ENCODE measurements around the gene VPS8. TPM values are rescaled to one million over a fixed set of nuclear protein-coding genes. Genes with fewer than 3 reads are reported as not detected.

VPS8 gene
- total and polyA plus RNA-seq, 2 of the 8 experiments (the other 6 are each of a cell fraction or from before 2014, with no cell fraction given) = 13.0 to 41.0 TPM

DNA sequence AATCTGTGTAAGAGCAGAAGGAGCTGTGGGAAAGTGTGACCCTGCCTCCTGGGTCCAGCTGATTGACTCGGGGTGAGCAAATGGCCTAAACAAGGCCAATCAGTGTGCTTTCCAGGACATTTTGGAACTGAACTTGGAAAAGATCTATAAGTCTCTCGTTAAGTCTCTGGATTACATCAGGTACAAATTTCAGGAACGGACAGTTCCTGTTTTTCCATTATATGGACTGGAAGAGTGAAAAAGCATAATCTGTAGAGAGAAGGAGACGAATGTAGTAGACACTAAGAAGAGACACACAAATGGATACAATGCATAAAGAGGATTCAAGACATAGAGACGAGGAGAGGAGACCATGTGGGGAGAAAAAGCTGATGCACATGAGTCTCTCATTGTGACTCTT lies 173.6 kb downstream of the VPS8 start:
- Histone ChIP-seq H2BK12ac (ENCODE audit: low read depth, low read length) (no peak overlapping the region), H4K5ac (ENCODE audit: insufficient read length, low read depth, low read length) (no peak overlapping the region), H2BK5ac (ENCODE audit: low read depth, low read length) (no peak overlapping the region), H3K14ac (ENCODE audit: insufficient read length) (no peak overlapping the region), H2BK15ac (ENCODE audit: low read length) (no peak overlapping the region), H2AK5ac (ENCODE audit: low read depth, low read length) (no peak overlapping the region), H2BK20ac (ENCODE audit: low read length) (no peak overlapping the region), H3K4me2 (ENCODE audit: insufficient read depth in 1 of 2, low read depth in 2 of 2, low read length in 2 of 2) (no peak overlapping the region), H4K8ac (ENCODE audit: extremely low read depth, insufficient read depth, low read length) (no peak overlapping the region), H3K27ac (ENCODE audit: low read depth, low read length) (no peak overlapping the region), H4K91ac (replicated peaks; ENCODE audit: insufficient read length, low read length) (no peak overlapping the region), H3K23ac (ENCODE audit: insufficient read length) (no peak overlapping the region), H3K4me1 (replicated peaks in 1 of 4; ENCODE audit: control insufficient read depth in 3 of 4, insufficient read depth in 4 of 4, low read length in 3 of 4) (no peaks in the 10 kb centered on the region), H3K9ac (replicated peaks in 1 of 4; ENCODE audit: extremely low read depth in 1 of 4, low read depth in 3 of 4, low read length in 3 of 4) (no peak overlapping the region), H3K4me3 (ENCODE audit: extremely low read depth in 1 of 4, insufficient read depth in 2 of 4, low read depth in 3 of 4, low read length in 4 of 4) (no peak overlapping the region), H3K9me3 (ENCODE audit: insufficient read depth in 2 of 2, low read depth in 1 of 2, low read length in 1 of 2) (no peaks in the 10 kb centered on the region), H3K18ac (ENCODE audit: extremely low read depth, low read length) (no peak overlapping the region), H3K27me3 (replicated peaks in 1 of 4; ENCODE audit: control insufficient read depth in 3 of 4, extremely low read depth in 1 of 4, insufficient read depth in 3 of 4, low read length in 3 of 4) (no peaks in the 10 kb centered on the region), H3K36me3 (ENCODE audit: control insufficient read depth in 2 of 4, insufficient read depth in 4 of 4, low read length in 3 of 4) (no peaks in the 10 kb centered on the region), H3K56ac (replicated peaks; ENCODE audit: insufficient read length, low read depth, low read length) (no peak overlapping the region), H2BK120ac (replicated peaks; ENCODE audit: low read depth, low read length) (no peak overlapping the region), H3K23me2 (ENCODE audit: low read depth, low read length) (no peaks in the 10 kb centered on the region), H3K79me2 (ENCODE audit: control insufficient read depth in 1 of 2, insufficient read depth in 2 of 2, low read length in 2 of 2) (no peaks in the 10 kb centered on the region), H3K4ac (replicated peaks; ENCODE audit: insufficient read length, low read depth, low read length) (no peak overlapping the region), H2AFZ (ENCODE audit: low read length) (no peak overlapping the region), H4K20me1 (replicated peaks in 1 of 2; ENCODE audit: control insufficient read depth in 1 of 2, insufficient read depth in 2 of 2, low read length in 2 of 2) (no peaks in the 10 kb centered on the region), H3K79me1 (ENCODE audit: low read depth, low read length) (no peaks in the 10 kb centered on the region)
- FAIRE-seq = no peak
- no peak for DNase-seq (ENCODE audit: low read depth in 1 of 2, low spot score in 2 of 2)
- WGBS, 2 experiments (ENCODE audit: extremely low coverage in 1 of 2, insufficient coverage in 1 of 2, insufficient read length in 1 of 2, insufficient replicate concordance in 2 of 2, low coverage in 1 of 2, low lambda C conversion rate in 2 of 2, missing lambda C conversion rate in 1 of 2) = 80% methylated on average over 5 of the region's 5 CpGs; no CpG with 5 or more reads in 1 of the 2 experiments
- POLR2A ChIA-PET (ENCODE audit: partially characterized antibody) = no interaction called here
- CTCF ChIA-PET (ENCODE audit: partially characterized antibody) = interaction anchor here (0.8 kb wide), 1 partner anchor 8 kb away, joined by 5 read pairs; no protein-coding TSS in a partner anchor
- no peak for TF ChIP-seq BCL11A (IDR thresholded peaks at IDR 0.05; ENCODE audit: low read depth in 2 of 2, low read length in 2 of 2)
- TF ChIP-seq RNF2 (IDR thresholded peaks at IDR 0.05; ENCODE audit: borderline replicate concordance, low read depth, low read length, missing control alignments, poor library complexity, severe bottlenecking) = no peak
- TF ChIP-seq GTF2F1 (IDR thresholded peaks at IDR 0.05; ENCODE audit: borderline replicate concordance, low read depth, low read length) = no peak
- TF ChIP-seq, protein P1, sequence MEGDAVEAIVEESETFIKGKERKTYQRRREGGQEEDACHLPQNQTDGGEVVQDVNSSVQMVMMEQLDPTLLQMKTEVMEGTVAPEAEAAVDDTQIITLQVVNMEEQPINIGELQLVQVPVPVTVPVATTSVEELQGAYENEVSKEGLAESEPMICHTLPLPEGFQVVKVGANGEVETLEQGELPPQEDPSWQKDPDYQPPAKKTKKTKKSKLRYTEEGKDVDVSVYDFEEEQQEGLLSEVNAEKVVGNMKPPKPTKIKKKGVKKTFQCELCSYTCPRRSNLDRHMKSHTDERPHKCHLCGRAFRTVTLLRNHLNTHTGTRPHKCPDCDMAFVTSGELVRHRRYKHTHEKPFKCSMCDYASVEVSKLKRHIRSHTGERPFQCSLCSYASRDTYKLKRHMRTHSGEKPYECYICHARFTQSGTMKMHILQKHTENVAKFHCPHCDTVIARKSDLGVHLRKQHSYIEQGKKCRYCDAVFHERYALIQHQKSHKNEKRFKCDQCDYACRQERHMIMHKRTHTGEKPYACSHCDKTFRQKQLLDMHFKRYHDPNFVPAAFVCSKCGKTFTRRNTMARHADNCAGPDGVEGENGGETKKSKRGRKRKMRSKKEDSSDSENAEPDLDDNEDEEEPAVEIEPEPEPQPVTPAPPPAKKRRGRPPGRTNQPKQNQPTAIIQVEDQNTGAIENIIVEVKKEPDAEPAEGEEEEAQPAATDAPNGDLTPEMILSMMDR (IDR thresholded peaks at IDR 0.05; ENCODE audit: control extremely low read depth in 1 of 3, insufficient read depth in 1 of 3, low read depth in 1 of 3, low read length in 3 of 3) = no peak
- TF ChIP-seq, protein P2, sequence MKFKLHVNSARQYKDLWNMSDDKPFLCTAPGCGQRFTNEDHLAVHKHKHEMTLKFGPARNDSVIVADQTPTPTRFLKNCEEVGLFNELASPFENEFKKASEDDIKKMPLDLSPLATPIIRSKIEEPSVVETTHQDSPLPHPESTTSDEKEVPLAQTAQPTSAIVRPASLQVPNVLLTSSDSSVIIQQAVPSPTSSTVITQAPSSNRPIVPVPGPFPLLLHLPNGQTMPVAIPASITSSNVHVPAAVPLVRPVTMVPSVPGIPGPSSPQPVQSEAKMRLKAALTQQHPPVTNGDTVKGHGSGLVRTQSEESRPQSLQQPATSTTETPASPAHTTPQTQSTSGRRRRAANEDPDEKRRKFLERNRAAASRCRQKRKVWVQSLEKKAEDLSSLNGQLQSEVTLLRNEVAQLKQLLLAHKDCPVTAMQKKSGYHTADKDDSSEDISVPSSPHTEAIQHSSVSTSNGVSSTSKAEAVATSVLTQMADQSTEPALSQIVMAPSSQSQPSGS (IDR thresholded peaks at IDR 0.05; ENCODE audit: low read length) = no peak
- no peak for TF ChIP-seq BRCA1 (IDR thresholded peaks at IDR 0.05; ENCODE audit: low read depth, low read length)
- TF ChIP-seq, protein P3, sequence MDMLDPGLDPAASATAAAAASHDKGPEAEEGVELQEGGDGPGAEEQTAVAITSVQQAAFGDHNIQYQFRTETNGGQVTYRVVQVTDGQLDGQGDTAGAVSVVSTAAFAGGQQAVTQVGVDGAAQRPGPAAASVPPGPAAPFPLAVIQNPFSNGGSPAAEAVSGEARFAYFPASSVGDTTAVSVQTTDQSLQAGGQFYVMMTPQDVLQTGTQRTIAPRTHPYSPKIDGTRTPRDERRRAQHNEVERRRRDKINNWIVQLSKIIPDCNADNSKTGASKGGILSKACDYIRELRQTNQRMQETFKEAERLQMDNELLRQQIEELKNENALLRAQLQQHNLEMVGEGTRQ (IDR thresholded peaks at IDR 0.05; ENCODE audit: low read length) = no peak
- no peak for TF ChIP-seq TCF12 (IDR thresholded peaks at IDR 0.05; ENCODE audit: low read depth, low read length)
